Neural crest cell (in vitro differentiated cells): Measurements from ENCODE around the gene ARL9. TPM values are rescaled to one million over a fixed set of nuclear protein-coding genes. Genes with fewer than 3 reads are reported as not detected.

ENCODE experiments used
- DNase-seq: peaks from one replicate; pipeline ENCODE4 v3.0.0; 2021; ENCODE audit warnings: low read depth, mixed read lengths, low spot score
- H3K27ac Mint-ChIP-seq: one replicate; pipeline ENCODE4 v1.8.0; 2021; ENCODE audit warnings: mild to moderate bottlenecking, mixed read lengths; ENCODE audit not compliant: unreplicated experiment
- H3K27me3 Mint-ChIP-seq: 2 replicates; pipeline ENCODE4 v1.8.0; 2021; ENCODE audit warnings: low read depth, mild to moderate bottlenecking, mixed read lengths
- H3K36me3 Mint-ChIP-seq: 2 replicates; pipeline ENCODE4 v1.8.0; 2021; ENCODE audit warnings: low read depth, mild to moderate bottlenecking, mixed read lengths
- H3K4me1 Mint-ChIP-seq: 2 replicates; pipeline ENCODE4 v1.8.0; 2021; ENCODE audit warnings: mixed read lengths
- H3K4me3 Mint-ChIP-seq: one replicate; pipeline ENCODE4 v1.8.0; 2021; ENCODE audit warnings: mild to moderate bottlenecking, mixed read lengths
- H3K9me3 Mint-ChIP-seq: 2 replicates; pipeline ENCODE4 v1.8.0; 2021; ENCODE audit warnings: mixed read lengths
- CTCF ChIP-seq: fragments of 200-600 bp; sonication (generic); conservative IDR thresholded peaks from 2 replicates; pipeline ENCODE4 v1.5.0; 2021; ENCODE audit warnings: antibody characterized with exemption, mild to moderate bottlenecking
- total RNA-seq: library from RNA; stranded (reverse); gene quantifications from 2 replicates; pipeline ENCODE4 v1.2.1, GENCODE V29; 2021

Gene ARL9
- total RNA-seq, 1 donor from 2014 or later, result 0.89 TPM

- no peaks in the 10 kb centered on the region for H3K9me3 Mint-ChIP-seq
- no peak for DNase-seq
- H3K27me3 Mint-ChIP-seq, result peaks cover 7% of the 10 kb centered on the region
- H3K27ac Mint-ChIP-seq, result no peak overlapping the region
- H3K4me3 Mint-ChIP-seq, result no peak overlapping the region
- H3K36me3 Mint-ChIP-seq, result no peaks in the 10 kb centered on the region
- peaks cover 9% of the 10 kb centered on the region for H3K4me1 Mint-ChIP-seq
- no peak for TF ChIP-seq CTCF
These were observed 26.2 kb downstream of the ARL9 start for GRCh38 chr4:56531823-56532222.

DNA sequence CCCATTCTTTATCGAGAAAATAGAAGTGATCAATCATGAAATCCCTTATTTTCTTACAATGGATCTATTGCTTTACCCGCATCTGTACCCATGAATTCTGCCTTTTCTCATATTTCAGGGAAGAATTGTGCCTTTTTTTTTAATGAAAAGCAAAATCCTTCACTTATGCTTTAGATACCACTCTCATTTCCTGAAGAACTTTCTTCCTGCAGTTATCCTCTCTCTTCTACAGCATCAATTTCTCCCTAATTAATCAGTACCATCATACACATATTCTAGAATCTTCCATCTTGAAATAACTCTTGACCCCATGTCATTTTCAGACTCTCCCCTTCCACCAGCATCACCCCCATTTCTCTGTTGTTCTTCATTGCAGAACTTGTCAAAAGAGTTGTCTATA, 26.6 kb downstream of the ARL9 start:
- TF ChIP-seq CTCF, result no peak
- no peak overlapping the region for H3K27ac Mint-ChIP-seq
- peaks cover 7% of the 10 kb centered on the region for H3K27me3 Mint-ChIP-seq
- no peak for DNase-seq
- H3K4me3 Mint-ChIP-seq, result no peak overlapping the region
- H3K4me1 Mint-ChIP-seq, result peaks cover 9% of the 10 kb centered on the region
- H3K36me3 Mint-ChIP-seq, result no peaks in the 10 kb centered on the region
- H3K9me3 Mint-ChIP-seq, result no peaks in the 10 kb centered on the region

GRCh38 chr4:56535915-56536314, 30.3 kb downstream of the ARL9 start:
- no peaks in the 10 kb centered on the region for H3K9me3 Mint-ChIP-seq
- no peak overlapping the region for H3K27ac Mint-ChIP-seq
- no peaks in the 10 kb centered on the region for H3K36me3 Mint-ChIP-seq
- no peak for DNase-seq
- no peaks in the 10 kb centered on the region for H3K4me1 Mint-ChIP-seq
- H3K27me3 Mint-ChIP-seq, result peaks cover 3% of the 10 kb centered on the region
- TF ChIP-seq CTCF, result no peak
- no peak overlapping the region for H3K4me3 Mint-ChIP-seq

DNA sequence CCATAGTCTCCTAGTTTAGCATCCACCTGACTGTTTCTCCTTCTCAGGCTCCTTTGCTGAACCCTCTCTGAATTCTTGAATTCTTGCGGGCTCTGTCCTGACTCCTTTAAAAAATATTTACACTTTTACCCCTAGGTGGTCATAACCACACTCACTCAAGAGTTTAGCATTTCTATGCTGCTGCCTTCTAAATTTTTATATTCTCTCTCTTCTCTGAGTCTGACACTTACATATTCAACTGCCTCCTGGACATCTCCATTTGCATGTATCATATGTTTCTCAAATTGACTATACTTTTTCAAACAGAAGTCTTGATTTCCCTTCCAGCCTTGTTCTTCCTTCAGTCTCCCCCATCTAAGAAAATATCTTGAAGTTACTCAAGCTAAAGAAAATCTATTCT, 31.6 kb downstream of the ARL9 start:
- H3K4me3 Mint-ChIP-seq, result no peak overlapping the region
- H3K36me3 Mint-ChIP-seq, result no peaks in the 10 kb centered on the region
- no peak overlapping the region for H3K27ac Mint-ChIP-seq
- H3K9me3 Mint-ChIP-seq, result no peaks in the 10 kb centered on the region
- no peak for DNase-seq
- TF ChIP-seq CTCF, result no peak
- H3K4me1 Mint-ChIP-seq, result no peaks in the 10 kb centered on the region
- peaks cover 5% of the 10 kb centered on the region for H3K27me3 Mint-ChIP-seq

- Mint-ChIP-seq H3K27me3 (peaks cover 22% of the 10 kb centered on the region), H3K27ac (no peak overlapping the region), H3K9me3 (no peaks in the 10 kb centered on the region), H3K36me3 (no peaks in the 10 kb centered on the region), H3K4me1 (peaks cover 10% of the 10 kb centered on the region), H3K4me3 (no peak overlapping the region)
- no peak for TF ChIP-seq CTCF
- DNase-seq, result no peak
These were observed 35.2 kb downstream of the ARL9 start for GRCh38 chr4:56540826-56541225.

GRCh38 chr4:56544573-56545131, 39.1 kb downstream of the ARL9 start:
- peaks cover 34% of the 10 kb centered on the region for H3K27me3 Mint-ChIP-seq
- H3K27ac Mint-ChIP-seq, result no peak overlapping the region
- TF ChIP-seq CTCF, result peak; percentile 99
- H3K36me3 Mint-ChIP-seq, result no peaks in the 10 kb centered on the region
- no peaks in the 10 kb centered on the region for H3K9me3 Mint-ChIP-seq
- H3K4me1 Mint-ChIP-seq, result peaks cover 10% of the 10 kb centered on the region
- peak overlapping the region; percentile 85 for H3K4me3 Mint-ChIP-seq
- DNase-seq, result peak; percentile 95
